BJ (cell line): ENCODE data around the gene DLG2. TPM values are rescaled to one million over a fixed set of nuclear protein-coding genes. Genes with fewer than 3 reads are reported as not detected.

ENCODE experiments used
- CTCF ChIA-PET: fragments of 350-600 bp; formaldehyde crosslinking; extraction: SDS; loops from one replicate; lab custom pipeline; 2021; ENCODE audit warnings: antibody characterized with exemption, inconsistent platforms; lab: Yijun Ruan, JAX
- POLR2A ChIA-PET: fragments of 300-600 bp; sonication (Branson Sonifier 250); formaldehyde crosslinking; extraction: SDS; loops from one replicate; lab custom pipeline; 2021; ENCODE audit warnings: antibody characterized with exemption; lab: Charles Lee
- DNase-seq: peaks from one replicate; pipeline ENCODE4 v3.0.0-alpha.2; 2011; ENCODE audit warnings: low read depth
- H3K27me3 ChIP-seq: 2 replicates; pipeline ENCODE4 v1.6.0; 2011; ENCODE audit warnings: low read length; ENCODE audit not compliant: control insufficient read depth, insufficient read depth
- H3K36me3 ChIP-seq: 2 replicates; pipeline ENCODE4 v1.5.1; 2011; ENCODE audit warnings: low read length; ENCODE audit not compliant: control insufficient read depth, insufficient read depth
- H3K4me3 ChIP-seq: 2 replicates; pipeline ENCODE4 v1.5.1; 2011; ENCODE audit warnings: low read depth, mild to moderate bottlenecking, control low read depth, low read length
- CTCF ChIP-seq: IDR thresholded peaks from 2 replicates; pipeline ENCODE4 v1.5.1; 2011; ENCODE audit warnings: low read depth, mild to moderate bottlenecking, control low read depth, inconsistent platforms, low read length, moderate library complexity; ENCODE audit not compliant: insufficient read depth
- polyA plus RNA-seq: library from polyadenylated mRNA; depleted of rRNA; stranded (reverse); fragments of >200 nt; gene quantifications from 2 replicates; pipeline ENCODE4 v1.2.3, GENCODE V29; 2011

The DLG2 gene
- polyA plus RNA-seq, 1 experiment: 0.28 TPM

GRCh38 chr11:83689144-83689780 lies 1937.9 kb downstream of the DLG2 start:
- no peak overlapping the region for H3K4me3 ChIP-seq
- POLR2A ChIA-PET: no interaction called here
- CTCF ChIA-PET: no interaction called here
- no peak for DNase-seq
- H3K27me3 ChIP-seq: no peaks in the 10 kb centered on the region
- no peaks in the 10 kb centered on the region for H3K36me3 ChIP-seq
- TF ChIP-seq CTCF: no peak

GRCh38 chr11:83687787-83688186 lies 1939.4 kb downstream of the DLG2 start:
- CTCF ChIA-PET: no interaction called here
- TF ChIP-seq CTCF: no peak
- POLR2A ChIA-PET: no interaction called here
- H3K36me3 ChIP-seq: no peaks in the 10 kb centered on the region
- DNase-seq: no peak
- H3K4me3 ChIP-seq: no peak overlapping the region
- no peaks in the 10 kb centered on the region; the same call in 1 of the 2 replicates for H3K27me3 ChIP-seq

- CTCF ChIA-PET: no interaction called here
- DNase-seq: no peak
- H3K27me3 ChIP-seq: peaks cover 3% of the 10 kb centered on the region
- TF ChIP-seq CTCF: no peak
- H3K36me3 ChIP-seq: no peaks in the 10 kb centered on the region
- POLR2A ChIA-PET: no interaction called here
- no peak overlapping the region for H3K4me3 ChIP-seq
Observed at GRCh38 chr11:83685730-83686129, 1941.4 kb downstream of the DLG2 start.

- Histone ChIP-seq H3K27me3 (peaks cover 3% of the 10 kb centered on the region), H3K36me3 (no peaks in the 10 kb centered on the region), H3K4me3 (no peak overlapping the region)
- no peak for TF ChIP-seq CTCF
- CTCF ChIA-PET: interaction anchor here (0.9 kb wide), 1 partner anchor 391 kb away, joined by 3 read pairs; no protein-coding TSS in a partner anchor
- POLR2A ChIA-PET: no interaction called here
- no peak for DNase-seq
Observed at GRCh38 chr11:83684071-83684470, 1943.1 kb downstream of the DLG2 start.

- Histone ChIP-seq H3K4me3 (no peak overlapping the region), H3K36me3 (no peaks in the 10 kb centered on the region), H3K27me3 (peaks cover 3% of the 10 kb centered on the region)
- DNase-seq: no peak
- CTCF ChIA-PET: no interaction called here
- POLR2A ChIA-PET: no interaction called here
- no peak for TF ChIP-seq CTCF
Observed at GRCh38 chr11:83682611-83682973, 1944.6 kb downstream of the DLG2 start.
